Epithelial cell of proximal tubule (primary cell): ENCODE results near the gene TOLLIP. TPM values are rescaled to one million over a fixed set of nuclear protein-coding genes. Genes with fewer than 3 reads are reported as not detected.

Experiments used
- DNase-seq: peaks from one replicate; pipeline ENCODE4 v3.0.0-alpha.2; 2011; ENCODE audit warnings: low read depth
- H3K4me3 ChIP-seq: 2 replicates; pipeline ENCODE4 v1.5.1; 2011; ENCODE audit warnings: low read depth, mild to moderate bottlenecking, low read length
- total RNA-seq: library from RNA; depleted of rRNA; stranded (reverse); fragments of >200 nt; gene quantifications from 2 replicates; pipeline ENCODE4 v1.2.3, GENCODE V29; 2015
- TF ChIP-seq, protein P1 (sequence below): conservative IDR thresholded peaks from 2 replicates; pipeline ENCODE4 v1.5.1; 2012; ENCODE audit warnings: low read depth, mild to moderate bottlenecking, low read length

The TOLLIP gene
- total RNA-seq, 1 donor from 2014 or later = 22.0 TPM

DNA sequence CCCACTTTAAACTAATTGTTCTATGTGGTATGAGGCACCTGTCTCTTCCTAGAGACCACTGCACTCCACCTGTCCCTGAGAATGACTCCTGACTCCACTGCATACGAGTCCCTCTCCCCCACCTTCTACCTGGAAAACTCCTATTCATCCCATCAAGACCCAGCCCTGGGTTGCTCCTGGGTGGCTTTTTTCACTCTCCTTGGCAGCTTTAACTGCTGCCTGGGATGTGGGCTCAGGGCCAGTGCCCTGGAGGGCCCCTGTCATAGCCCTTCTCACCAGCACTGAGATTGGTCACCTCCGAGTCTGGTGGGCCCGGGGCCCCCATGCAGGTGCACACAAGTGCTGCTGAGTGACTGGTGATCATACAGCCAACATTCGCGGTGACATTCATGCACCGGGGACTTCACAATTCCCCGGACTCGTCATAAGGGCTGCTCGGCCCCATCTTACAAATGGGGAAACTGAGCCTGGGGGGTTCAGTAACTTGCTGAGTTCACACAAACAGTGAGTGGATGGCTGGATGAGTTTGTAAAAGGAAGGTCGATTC lies 25.9 kb upstream of the TOLLIP start:
- H3K4me3 ChIP-seq = no peak overlapping the region

DNA sequence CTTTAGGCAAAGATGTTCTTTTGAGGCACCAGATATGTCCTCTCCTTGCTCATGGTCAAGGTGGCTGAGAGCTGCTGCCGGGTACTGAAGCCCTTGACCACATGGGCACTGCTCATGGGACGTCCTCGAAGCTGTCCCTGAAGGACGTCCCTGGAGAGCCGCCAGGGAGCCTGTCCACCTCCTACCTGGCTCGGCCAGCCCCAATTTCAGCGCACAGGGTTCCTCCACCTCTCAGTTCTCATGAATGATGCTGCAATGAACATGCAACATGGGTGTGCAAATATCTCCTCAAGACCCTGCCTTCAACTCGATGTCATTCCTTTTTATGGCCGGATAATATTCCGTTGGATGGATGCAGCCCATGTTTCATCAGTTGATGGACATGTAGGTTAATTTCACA lies 24.4 kb upstream of the TOLLIP start:
- TF ChIP-seq, protein P1, sequence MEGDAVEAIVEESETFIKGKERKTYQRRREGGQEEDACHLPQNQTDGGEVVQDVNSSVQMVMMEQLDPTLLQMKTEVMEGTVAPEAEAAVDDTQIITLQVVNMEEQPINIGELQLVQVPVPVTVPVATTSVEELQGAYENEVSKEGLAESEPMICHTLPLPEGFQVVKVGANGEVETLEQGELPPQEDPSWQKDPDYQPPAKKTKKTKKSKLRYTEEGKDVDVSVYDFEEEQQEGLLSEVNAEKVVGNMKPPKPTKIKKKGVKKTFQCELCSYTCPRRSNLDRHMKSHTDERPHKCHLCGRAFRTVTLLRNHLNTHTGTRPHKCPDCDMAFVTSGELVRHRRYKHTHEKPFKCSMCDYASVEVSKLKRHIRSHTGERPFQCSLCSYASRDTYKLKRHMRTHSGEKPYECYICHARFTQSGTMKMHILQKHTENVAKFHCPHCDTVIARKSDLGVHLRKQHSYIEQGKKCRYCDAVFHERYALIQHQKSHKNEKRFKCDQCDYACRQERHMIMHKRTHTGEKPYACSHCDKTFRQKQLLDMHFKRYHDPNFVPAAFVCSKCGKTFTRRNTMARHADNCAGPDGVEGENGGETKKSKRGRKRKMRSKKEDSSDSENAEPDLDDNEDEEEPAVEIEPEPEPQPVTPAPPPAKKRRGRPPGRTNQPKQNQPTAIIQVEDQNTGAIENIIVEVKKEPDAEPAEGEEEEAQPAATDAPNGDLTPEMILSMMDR = no peak
- no peak for DNase-seq
- H3K4me3 ChIP-seq = no peak overlapping the region

More for the DNA sequence above, 25.9 kb upstream of the TOLLIP start:
- TF ChIP-seq, protein P1 = no peak
- no peak for DNase-seq

DNA sequence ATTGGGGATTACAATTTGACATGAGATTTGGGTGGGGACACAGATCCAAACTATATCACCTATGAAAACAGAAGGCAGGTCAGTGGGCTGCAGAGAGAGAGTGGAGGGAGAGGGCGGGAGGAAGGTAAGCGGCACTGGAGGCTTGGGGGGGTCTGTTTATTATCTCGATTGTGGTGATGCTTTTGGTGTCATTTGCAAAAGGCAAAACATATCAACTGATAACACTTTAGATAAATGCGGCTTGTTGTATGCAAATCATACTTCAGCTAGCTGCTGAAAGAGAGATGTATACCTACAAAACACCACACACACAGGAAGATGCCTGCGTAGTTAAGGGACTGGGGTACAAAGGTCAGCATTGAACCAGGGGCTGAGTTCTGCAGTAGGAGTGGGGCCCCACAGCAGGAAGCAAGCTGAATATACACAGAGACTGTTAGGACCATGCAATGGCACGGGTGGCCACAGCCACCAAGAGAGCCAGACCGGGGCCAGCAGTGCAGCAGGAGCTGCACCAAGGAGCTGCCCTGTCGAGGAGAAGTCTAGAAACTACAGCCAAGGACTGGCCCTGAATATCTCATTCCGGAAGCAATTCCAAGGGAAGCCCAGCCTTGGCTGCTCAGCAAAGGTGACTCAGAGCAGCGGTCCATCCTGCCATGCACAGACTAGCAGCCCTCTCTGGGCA lies 23.8 kb upstream of the TOLLIP start:
- H3K4me3 ChIP-seq = no peak overlapping the region
- TF ChIP-seq, protein P1 = no peak
- DNase-seq = no peak

DNA sequence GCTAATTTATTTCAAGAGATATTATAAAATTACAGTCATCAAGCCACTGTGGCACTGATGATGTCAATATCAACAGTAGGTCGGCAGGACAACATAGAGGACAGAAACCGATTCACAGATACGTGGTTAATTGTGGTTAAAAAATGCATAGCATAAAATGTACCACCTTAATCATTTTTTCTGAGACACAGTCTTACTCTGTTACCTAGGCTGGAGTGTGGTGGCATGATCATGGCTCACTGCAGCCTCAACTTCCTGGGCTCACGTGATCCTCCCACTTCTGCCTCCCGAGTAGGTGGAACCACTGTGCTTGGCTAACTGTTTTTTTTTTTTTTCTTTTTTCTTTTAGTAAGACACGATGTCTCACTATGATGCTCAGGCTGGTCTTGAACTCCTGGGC lies 21.0 kb upstream of the TOLLIP start:
- TF ChIP-seq, protein P1 = no peak
- DNase-seq = no peak
- H3K4me3 ChIP-seq = no peak overlapping the region

DNA sequence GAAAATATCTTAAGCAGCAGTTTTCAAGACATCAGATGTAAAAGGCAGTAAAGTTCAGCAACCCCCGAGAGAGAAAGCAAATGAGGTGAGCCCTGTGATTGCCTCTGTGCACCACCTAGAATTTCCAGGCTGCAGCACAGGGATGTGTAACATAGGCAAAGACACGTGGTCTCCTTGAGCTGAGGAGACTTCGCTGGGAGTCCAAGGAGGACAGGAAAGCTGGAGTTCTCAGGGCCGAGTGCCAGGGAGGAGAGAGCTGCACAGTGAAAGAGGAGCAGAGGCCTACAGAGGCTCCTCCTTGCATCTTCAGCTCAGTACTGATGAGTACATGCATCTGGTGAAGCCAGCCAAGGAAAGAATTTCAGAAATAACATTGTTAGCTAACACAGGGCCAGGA lies 17.6 kb upstream of the TOLLIP start:
- no peak for DNase-seq
- TF ChIP-seq, protein P1 = no peak
- no peak overlapping the region for H3K4me3 ChIP-seq

DNA sequence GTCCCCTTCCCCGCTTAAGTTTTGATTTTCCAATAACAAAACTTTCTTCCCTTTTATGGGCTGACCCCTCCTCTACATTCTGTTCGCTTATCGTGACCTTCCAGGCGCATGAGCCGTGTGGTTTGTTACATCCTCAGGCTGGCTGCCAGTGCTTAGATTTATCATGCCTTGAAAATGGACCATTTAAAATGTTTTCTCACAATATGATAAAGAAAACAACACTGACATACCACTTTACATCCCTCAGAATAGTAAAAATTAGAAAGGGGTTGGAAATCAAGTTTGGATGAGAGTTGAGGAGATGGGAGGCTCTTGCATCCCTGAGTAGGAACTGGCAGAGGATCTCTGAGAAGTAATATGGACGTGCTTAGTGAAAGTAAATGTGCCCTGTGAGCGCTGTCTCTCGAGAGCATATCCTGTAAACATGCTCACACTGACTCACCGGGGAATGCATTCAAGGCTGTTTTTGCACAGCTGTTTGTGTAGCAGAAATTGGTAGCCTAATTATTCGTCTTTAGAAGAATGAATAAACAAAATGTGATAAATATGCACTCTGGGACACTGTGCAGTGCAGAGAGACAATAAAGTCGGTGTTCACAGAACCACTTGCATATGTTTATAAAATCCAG lies 17.1 kb upstream of the TOLLIP start:
- TF ChIP-seq, protein P1 = no peak
- DNase-seq = no peak
- no peak overlapping the region for H3K4me3 ChIP-seq
